HepG2 (cell line): ENCODE data around the gene RGS11. TPM values are rescaled to one million over a fixed set of nuclear protein-coding genes. Genes with fewer than 3 reads are reported as not detected.

Source experiments
- ATAC-seq: fragments of 200-7000 bp; cut with Tn5 transposase; 3 replicates; pipeline ENCODE4 v1.9.1; 2020; ENCODE audit warnings: mild to moderate bottlenecking, moderate library complexity
- BruUV-seq: library from RNA; stranded (reverse); fragments of 400-500 nt; replicated peaks from 2 replicates; lab custom pipeline; 2021; lab: Mats Ljungman, UMichigan
- CTCF ChIA-PET: fragments of 300-600 bp; formaldehyde crosslinking; extraction: SDS; loops from one replicate; lab custom pipeline; 2021; ENCODE audit warnings: low total read pairs, inconsistent platforms, low intra/inter-chr PET ratio; lab: Yijun Ruan, JAX
- POLR2A ChIA-PET: fragments of 350-600 bp; sonication (Branson Sonifier 250); formaldehyde crosslinking; loops from one replicate; lab custom pipeline; 2020; ENCODE audit warnings: antibody characterized with exemption, inconsistent platforms; lab: Yijun Ruan, JAX
- DNase-seq: peaks from one replicate; pipeline ENCODE4 v3.0.0-alpha.2; 2015; ENCODE audit warnings: low spot score
- FAIRE-seq: peaks from 3 replicates; lab custom pipeline; 2011; peaks lifted over from hg19 to GRCh38; lab: Jason Lieb, UNC
- H2AFZ ChIP-seq: one replicate; pipeline ENCODE4 v1.6.1; 2011; ENCODE audit warnings: low read length, inconsistent platforms
- H3K27ac ChIP-seq: fragments of 300-600 bp; 3 replicates; pipeline ENCODE4 v1.8.0; 2011; ENCODE audit warnings: mixed run types, mild to moderate bottlenecking, mixed read lengths, low read length, inconsistent platforms; ENCODE audit not compliant: insufficient read depth; ENCODE audit errors: extremely low read length
- H3K27me3 ChIP-seq, 2 experiments: fragments of 200-600 bp in 1 of 2; 2 replicates in 1 of 2; 3 replicates in 1 of 2; pipeline versions ENCODE4 v1.6.0 to v1.8.0; 2011; ENCODE audit warnings: low read length in 2 of 2, mild to moderate bottlenecking in 2 of 2, moderate library complexity in 2 of 2, inconsistent platforms in 1 of 2; ENCODE audit not compliant: insufficient read depth in 2 of 2, control insufficient read depth in 1 of 2
- H3K36me3 ChIP-seq, 2 experiments: fragments of 200-600 bp in 1 of 2; replicated peaks in 1 of 2; 2 replicates in 1 of 2; 3 replicates in 1 of 2; pipeline versions ENCODE4 v1.5.1 to v1.8.0; 2011; ENCODE audit warnings: low read length in 2 of 2, inconsistent platforms in 1 of 2; ENCODE audit not compliant: insufficient read depth in 2 of 2, control insufficient read depth in 1 of 2
- H3K4me1 ChIP-seq: 2 replicates; pipeline ENCODE4 v1.5.1; 2012; ENCODE audit warnings: low read length, inconsistent platforms; ENCODE audit not compliant: insufficient read depth
- H3K4me2 ChIP-seq: 2 replicates; pipeline ENCODE4 v1.6.0; 2011; ENCODE audit warnings: low read depth, low read length, inconsistent platforms
- H3K4me3 ChIP-seq, 3 experiments: fragments of 200-600 bp in 1 of 3; sonication (generic), shearing (Covaris generic) in 1 of 3; replicated peaks in 1 of 3; 2 replicates each; pipeline ENCODE4 v1.5.1; 2011 to 2016; ENCODE audit warnings: low read length in 3 of 3, inconsistent platforms in 2 of 3, low read depth in 2 of 3, mild to moderate bottlenecking in 2 of 3, control low read depth in 1 of 3, mixed read lengths in 1 of 3; ENCODE audit not compliant: insufficient read depth in 1 of 3
- H3K79me2 ChIP-seq: one replicate; pipeline ENCODE4 v1.6.1; 2011; ENCODE audit warnings: low read length, inconsistent platforms; ENCODE audit not compliant: insufficient read depth
- H3K9ac ChIP-seq: 2 replicates; pipeline ENCODE4 v1.6.0; 2011; ENCODE audit warnings: mild to moderate bottlenecking, low read depth, low read length, inconsistent platforms; ENCODE audit not compliant: insufficient read depth
- H3K9me3 ChIP-seq: 2 replicates; pipeline ENCODE4 v1.5.1; 2012; ENCODE audit warnings: mild to moderate bottlenecking, low read length
- H4K20me1 ChIP-seq: 2 replicates; pipeline ENCODE4 v1.6.0; 2011; ENCODE audit warnings: inconsistent platforms, mild to moderate bottlenecking, low read length, moderate library complexity; ENCODE audit not compliant: insufficient read depth
- BRCA1 ChIP-seq: sonication (generic); formaldehyde crosslinking; IDR thresholded peaks from 2 replicates; pipeline ENCODE4 v1.4.0; 2020; ENCODE audit warnings: missing genetic modification reagents
- ESRRA ChIP-seq: sonication (generic); formaldehyde crosslinking; IDR thresholded peaks from 2 replicates; pipeline ENCODE4 v1.5.1; 2020; ENCODE audit warnings: mild to moderate bottlenecking, low read depth, missing genetic modification reagents
- FOXP1 ChIP-seq, 2 experiments: fragments of 450-650 bp in 1 of 2; IDR thresholded peaks; 2 replicates each; pipeline ENCODE4 v1.6.1; 2017 to 2018; ENCODE audit warnings: antibody characterized with exemption in 1 of 2
- GLI4 ChIP-seq: sonication (generic); formaldehyde crosslinking; IDR thresholded peaks from 2 replicates; pipeline ENCODE4 v1.5.1; 2020; ENCODE audit warnings: missing genetic modification reagents, mild to moderate bottlenecking, moderate library complexity, borderline replicate concordance
- IKZF1 ChIP-seq: fragments of 450-650 bp; IDR thresholded peaks from 2 replicates; pipeline ENCODE4 v1.7.1; 2016
- IKZF5 ChIP-seq: IDR thresholded peaks from 2 replicates; pipeline ENCODE4 v1.6.1; 2018; ENCODE audit warnings: missing genetic modification reagents, mild to moderate bottlenecking, missing compliant biosample characterization
- IRX3 ChIP-seq: sonication (generic); formaldehyde crosslinking; IDR thresholded peaks from 2 replicates; pipeline ENCODE4 v1.8.1; 2023; ENCODE audit warnings: mild to moderate bottlenecking, low read depth, missing genetic modification reagents, borderline replicate concordance
- KLF16 ChIP-seq, 2 experiments: sonication (generic) in 1 of 2; formaldehyde crosslinking in 1 of 2; IDR thresholded peaks; 2 replicates each; pipeline versions ENCODE4 v1.6.1 to v1.8.0; 2016 to 2023; ENCODE audit warnings: missing genetic modification reagents in 2 of 2, missing compliant biosample characterization in 1 of 2
- MTF1 ChIP-seq: sonication (generic); formaldehyde crosslinking; IDR thresholded peaks from 2 replicates; pipeline ENCODE4 v1.5.0; 2020; ENCODE audit warnings: missing genetic modification reagents
- SRSF9 ChIP-seq: fragments of 200-400 bp; formaldehyde crosslinking; IDR thresholded peaks from 2 replicates; pipeline ENCODE4 v1.6.1; 2018; ENCODE audit warnings: borderline replicate concordance, mild to moderate bottlenecking, low read depth, low read length; ENCODE audit not compliant: insufficient read depth, poor library complexity, severe bottlenecking
- TAF1 ChIP-seq: sonication (generic); formaldehyde crosslinking; IDR thresholded peaks from 2 replicates; pipeline ENCODE4 v1.4.0; 2020; ENCODE audit warnings: missing genetic modification reagents
- TBL1XR1 ChIP-seq: fragments of 150-350 bp; IDR thresholded peaks from 2 replicates; pipeline ENCODE4 v1.6.1; 2014; ENCODE audit warnings: borderline replicate concordance, low read length; ENCODE audit not compliant: partially characterized antibody
- ZFP37 ChIP-seq: sonication (generic); formaldehyde crosslinking; IDR thresholded peaks from 2 replicates; pipeline ENCODE4 v1.4.0; 2020; ENCODE audit warnings: missing genetic modification reagents, borderline replicate concordance
- ZMYM4 ChIP-seq: sonication (generic); formaldehyde crosslinking; IDR thresholded peaks from 2 replicates; pipeline ENCODE4 v1.8.1; 2023; ENCODE audit warnings: mild to moderate bottlenecking, missing genetic modification reagents
- ZNF143 ChIP-seq: sonication (generic); formaldehyde crosslinking; IDR thresholded peaks from 2 replicates; pipeline ENCODE4 v1.4.0; 2020; ENCODE audit warnings: missing genetic modification reagents
- ZNF230 ChIP-seq: sonication (generic); formaldehyde crosslinking; IDR thresholded peaks from 2 replicates; pipeline ENCODE4 v1.4.0; 2020; ENCODE audit warnings: mild to moderate bottlenecking, missing genetic modification reagents
- ZNF383 ChIP-seq: sonication (generic); formaldehyde crosslinking; IDR thresholded peaks from 2 replicates; pipeline ENCODE4 v1.4.0; 2020; ENCODE audit warnings: missing genetic modification reagents, mild to moderate bottlenecking, borderline replicate concordance
- ZNF446 ChIP-seq: sonication (generic); formaldehyde crosslinking; IDR thresholded peaks from 2 replicates; pipeline ENCODE4 v1.5.0; 2020; ENCODE audit warnings: mild to moderate bottlenecking, missing genetic modification reagents
- ZNF547 ChIP-seq: sonication (generic); formaldehyde crosslinking; IDR thresholded peaks from 2 replicates; pipeline ENCODE4 v1.5.1; 2020; ENCODE audit warnings: mild to moderate bottlenecking, missing genetic modification reagents
- ZNF670 ChIP-seq: sonication (generic); formaldehyde crosslinking; IDR thresholded peaks from 2 replicates; pipeline ENCODE4 v1.8.0; 2022; ENCODE audit warnings: mild to moderate bottlenecking, missing genetic modification reagents, borderline replicate concordance
- WGBS: methylation state at CpG from one replicate; pipeline ENCODE4 v1.1.6; 2017; ENCODE audit warnings: low lambda C conversion rate; 5-methylcytosine and 5-hydroxymethylcytosine counted together
- in situ Hi-C: cut with HindIII; loops from 2 replicates; pipeline ENCODE4 v1.10.0; 2017; ENCODE audit warnings: low pct_unique_long_range_greater_than_20kb; ENCODE audit not compliant: extremely low pct_ligation_motif_present
- intact Hi-C: fragments of 100-400 bp; cut with micrococcal nuclease; formaldehyde crosslinking; loops from one replicate; pipeline ENCODE4 v1.10.0; 2022; ENCODE audit not compliant: unreplicated experiment
- polyA plus RNA-seq, 8 experiments: library from polyadenylated mRNA; depleted of rRNA in 3 of 8; stranded (reverse) in 7 of 8; unstranded in 1 of 8; fragments of >200 nt; fragmentation: Illumina TruSeq in 4 of 8; extraction: Trizol in 4 of 8; gene quantifications; 2 replicates each; pipeline versions ENCODE4 v1.2.1 to v1.2.3, GENCODE V29; 2011 to 2016; ENCODE audit warnings: low read depth in 4 of 8, missing spikeins in 1 of 8, mixed read lengths in 1 of 8; ENCODE audit not compliant: insufficient read depth in 1 of 8
- total RNA-seq, 5 experiments: library from RNA; depleted of rRNA; stranded (reverse); fragments of >200 nt; fragmentation: Illumina TruSeq; extraction: Trizol; gene quantifications; 2 replicates each; pipeline ENCODE4 v1.2.3, GENCODE V29; 2016; ENCODE audit warnings: low read depth in 1 of 5

Gene RGS11
- total and polyA plus RNA-seq, 2 of the 13 experiments (the other 11 are each of a cell fraction or from before 2014, with no cell fraction given) = 0.11 TPM; not detected in 1

DNA sequence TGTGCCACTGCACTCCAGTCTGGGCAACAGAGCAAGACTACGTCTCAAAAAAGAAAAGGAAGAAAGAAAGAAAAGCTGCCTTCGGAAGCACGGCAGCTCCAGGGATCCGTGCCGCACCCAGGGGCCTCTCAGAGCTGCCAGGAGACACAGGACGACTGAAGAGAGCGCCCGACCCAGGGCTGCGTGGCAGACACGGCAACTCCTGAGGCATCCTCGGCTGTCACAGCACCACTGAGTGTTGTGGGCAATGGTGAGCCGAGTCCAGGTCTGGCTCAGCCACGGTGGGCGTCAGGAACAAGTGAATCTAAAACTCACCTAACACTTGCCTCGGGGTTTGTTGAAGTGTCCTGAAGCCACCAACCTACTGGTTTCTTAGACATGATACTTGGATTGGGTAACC, 36.0 kb upstream of the RGS11 start:
- ATAC-seq (no peak), FAIRE-seq (no peak), DNase-seq (no peak)
- no peaks in the 10 kb centered on the region for H3K27me3 ChIP-seq
- in situ Hi-C loops = no loop called here
- H3K27ac ChIP-seq = no peak overlapping the region
- ChIA-PET POLR2A (no interaction called here), CTCF (no interaction called here)
- no peak overlapping the region for H2AFZ ChIP-seq
- peaks cover 12% of the 10 kb centered on the region; the same call in 1 of the 2 replicates for H4K20me1 ChIP-seq
- 98% methylated on average over 15 of the region's 15 CpGs for WGBS
- no peaks in the 10 kb centered on the region for H3K4me1 ChIP-seq
- H3K9ac ChIP-seq = no peak overlapping the region
- H3K36me3 ChIP-seq = peaks cover 36 to 68% of the 10 kb centered on the region in 2 experiments
- intact Hi-C loops = no loop called here
- BruUV-seq = no TSS peak
- H3K4me2 ChIP-seq = no peak overlapping the region
- H3K4me3 ChIP-seq = no peak overlapping the region
- H3K9me3 ChIP-seq = no peaks in the 10 kb centered on the region
- H3K79me2 ChIP-seq = peaks cover 15% of the 10 kb centered on the region
- TF ChIP-seq ZNF230 (CRISPR knock-in tag) = no peak
- TF ChIP-seq ZNF547 (CRISPR knock-in tag) = no peak
- TF ChIP-seq GLI4 (CRISPR knock-in tag) = no peak
- TF ChIP-seq ZNF446 (CRISPR knock-in tag) = no peak
- TF ChIP-seq IRX3 (CRISPR knock-in tag) = no peak
- no peak for TF ChIP-seq TBL1XR1
- no peak for TF ChIP-seq BRCA1 (CRISPR knock-in tag)
- TF ChIP-seq ESRRA = no peak
- TF ChIP-seq ZNF670 (CRISPR knock-in tag) = no peak
- no peak for TF ChIP-seq SRSF9
- TF ChIP-seq ZFP37 (CRISPR knock-in tag) = no peak
- no peak for TF ChIP-seq ZNF383 (CRISPR knock-in tag)
- no peak for TF ChIP-seq FOXP1 (IDR thresholded peaks at IDR 0.05)
- TF ChIP-seq FOXP1 (CRISPR knock-in tag; IDR thresholded peaks at IDR 0.05) = no peak
- no peak for TF ChIP-seq ZMYM4
- no peak for TF ChIP-seq MTF1 (CRISPR knock-in tag)
- TF ChIP-seq KLF16 (CRISPR knock-in tag; IDR thresholded peaks at IDR 0.05) = no peak
- no peak for TF ChIP-seq IKZF1
- no peak for TF ChIP-seq ZNF143 (CRISPR knock-in tag)
- no peak for TF ChIP-seq IKZF5
- no peak for TF ChIP-seq TAF1 (CRISPR knock-in tag)
